Activated CD4-positive, alpha-beta memory T cell treated with anti-CD3 and anti-CD28 coated beads, Interleukin-2, amount 10 ng/mL, durations not matched to agents 7 days and 5 days (primary cell): ENCODE results near the gene LEFTY2. TPM values are rescaled to one million over a fixed set of nuclear protein-coding genes. Genes with fewer than 3 reads are reported as not detected.
A peak's percentile ranks its signal among the peaks of the same experiment; 100 is the strongest.
"Not testable (repeated sequence)": the region's sequence is repeated elsewhere in the genome, so short reads cannot be mapped to it uniquely, and the experiment has no call there.

Source experiments
- CTCF ChIA-PET: fragments of 350-600 bp; sonication (Branson Sonifier 250); formaldehyde crosslinking; loops from one replicate; lab custom pipeline; 2021; ENCODE audit warnings: antibody characterized with exemption, inconsistent platforms; lab: Charles Lee
- POLR2A ChIA-PET: fragments of 350-600 bp; sonication (Branson Sonifier 250); formaldehyde crosslinking; loops from one replicate; lab custom pipeline; 2021; ENCODE audit warnings: antibody characterized with exemption; lab: Charles Lee
- DNase-seq: peaks from one replicate; pipeline ENCODE4 v3.0.0-alpha.2; 2020
- H3K27ac Mint-ChIP-seq: one replicate; pipeline ENCODE4 v1.8.0; 2021; ENCODE audit warnings: mild to moderate bottlenecking, mixed read lengths
- H3K27me3 Mint-ChIP-seq: one replicate; pipeline ENCODE4 v1.8.0; 2021; ENCODE audit warnings: mixed read lengths
- H3K36me3 Mint-ChIP-seq: one replicate; pipeline ENCODE4 v1.8.0; 2021; ENCODE audit warnings: low read depth, mixed read lengths
- H3K4me1 Mint-ChIP-seq: one replicate; pipeline ENCODE4 v1.8.0; 2021; ENCODE audit warnings: mixed read lengths
- H3K4me3 Mint-ChIP-seq: one replicate; pipeline ENCODE4 v1.8.0; 2021; ENCODE audit warnings: mild to moderate bottlenecking, mixed read lengths
- H3K9me3 Mint-ChIP-seq: one replicate; pipeline ENCODE4 v1.8.0; 2021; ENCODE audit warnings: mixed read lengths
- total RNA-seq, 2 experiments: library from RNA; stranded (reverse); gene quantifications; one replicate each; pipeline ENCODE4 v1.2.3, GENCODE V29; 2021

LEFTY2 gene
- total RNA-seq, 2 experiments from 2014 or later, result not detected

DNA sequence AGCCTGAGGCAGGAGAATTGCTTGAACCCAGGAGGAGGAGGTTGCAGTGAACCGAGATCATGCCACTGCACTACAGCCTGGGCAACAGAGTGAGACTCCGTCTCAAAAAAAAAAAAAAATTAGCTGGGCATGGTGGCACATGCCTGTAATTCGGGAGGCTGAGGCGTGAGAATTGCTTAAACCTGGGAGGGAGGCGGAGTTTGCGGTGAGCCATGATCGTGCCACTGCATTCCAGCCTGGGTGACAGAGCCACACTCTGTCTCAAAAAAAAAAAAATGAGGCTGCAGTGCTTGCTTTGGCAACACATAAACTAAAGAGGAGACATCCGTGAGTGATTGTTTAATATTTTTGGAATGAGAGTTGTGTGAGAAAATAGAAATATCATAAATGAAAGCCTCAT, 4.9 kb downstream of the LEFTY2 start:
- H3K4me3 Mint-ChIP-seq, DNase-seq, H3K27me3 Mint-ChIP-seq, H3K9me3 Mint-ChIP-seq, H3K27ac Mint-ChIP-seq, H3K4me1 Mint-ChIP-seq, H3K36me3 Mint-ChIP-seq: not testable (repeated sequence)
- ChIA-PET POLR2A (interaction anchor here (0.8 kb wide), 1 partner anchor 12 kb away, joined by 3 read pairs; the partner anchor contains the start of gene PYCR2), CTCF (interaction anchor here (0.6 kb wide), 1 partner anchor 14 kb away, joined by 4 read pairs; no protein-coding TSS in a partner anchor)

GRCh38 chr1:225934711-225935110, 6.3 kb downstream of the LEFTY2 start:
- Mint-ChIP-seq H3K36me3 (no peaks in the 10 kb centered on the region), H3K27ac (no peak overlapping the region), H3K27me3 (no peaks in the 10 kb centered on the region), H3K9me3 (no peaks in the 10 kb centered on the region), H3K4me1 (no peaks in the 10 kb centered on the region), H3K4me3 (no peak overlapping the region)
- DNase-seq, result no peak
- CTCF ChIA-PET, result interaction anchor here (0.8 kb wide), 1 partner anchor 11 kb away, joined by 4 read pairs; the partner anchor contains the start of gene PYCR2
- POLR2A ChIA-PET, result no interaction called here

- no peak overlapping the region for H3K27ac Mint-ChIP-seq
- DNase-seq, result no peak
- no peak overlapping the region for H3K4me3 Mint-ChIP-seq
- no peaks in the 10 kb centered on the region for H3K9me3 Mint-ChIP-seq
- H3K4me1 Mint-ChIP-seq, result peaks cover 11% of the 10 kb centered on the region
- H3K27me3 Mint-ChIP-seq, result no peaks in the 10 kb centered on the region
- H3K36me3 Mint-ChIP-seq, result no peaks in the 10 kb centered on the region
- CTCF ChIA-PET, result interaction anchor here (1.1 kb wide), 1 partner anchor 11 kb away, joined by 3 read pairs; no protein-coding TSS in a partner anchor
- POLR2A ChIA-PET, result interaction anchor here (0.5 to 1.7 kb wide), 2 partner anchors 9 to 141 kb away, joined by 5 read pairs; partner anchors contain the start of gene PYCR2
These were observed 7.9 kb downstream of the LEFTY2 start for GRCh38 chr1:225933072-225933471.

DNA sequence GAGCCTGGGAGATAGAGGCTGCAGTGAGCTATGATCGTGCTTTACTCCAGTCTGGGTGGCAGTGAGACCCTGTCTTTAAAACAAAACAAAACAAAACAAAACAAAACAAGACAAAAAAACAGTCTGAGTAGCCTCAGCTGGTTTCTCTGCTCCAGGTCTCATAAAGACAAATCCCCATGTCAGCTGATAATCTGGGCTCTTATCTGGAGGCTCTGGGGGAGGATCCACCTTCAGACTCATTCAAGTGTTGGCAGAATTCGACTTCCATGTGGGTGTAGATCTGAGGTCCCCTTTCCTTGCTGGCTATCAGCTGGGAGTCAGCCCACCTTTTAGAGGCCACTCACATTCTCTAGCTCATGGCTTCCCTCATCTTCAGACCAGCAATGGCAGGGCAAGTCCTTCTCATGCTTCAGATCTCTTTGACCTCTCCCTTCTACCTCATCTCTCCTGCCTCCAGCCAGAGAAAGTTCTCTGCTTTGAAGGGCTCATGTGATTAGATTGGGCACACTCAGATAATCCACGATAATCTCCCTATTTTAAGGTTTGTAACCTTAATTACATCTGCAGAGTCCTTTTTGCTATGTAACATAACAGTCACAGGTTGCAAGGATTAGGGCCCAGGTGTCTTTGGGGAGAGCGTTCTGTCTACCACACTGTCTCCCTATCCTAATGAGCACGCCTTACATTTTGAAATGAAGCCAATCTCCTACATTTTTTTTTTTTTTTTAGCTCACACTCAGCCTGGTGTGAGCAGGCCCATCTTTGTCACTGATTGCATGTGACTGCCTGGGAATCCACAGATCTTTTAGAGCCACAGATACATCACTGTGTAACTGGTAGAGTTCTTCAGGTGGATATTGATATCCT, 9.5 kb downstream of the LEFTY2 start:
- POLR2A ChIA-PET, result interaction anchor here (1.3 kb wide), 1 partner anchor 12 kb away, joined by 3 read pairs; no protein-coding TSS in a partner anchor
- no peaks in the 10 kb centered on the region for H3K27me3 Mint-ChIP-seq
- H3K4me3 Mint-ChIP-seq, result no peak overlapping the region
- no peaks in the 10 kb centered on the region for H3K9me3 Mint-ChIP-seq
- no peak overlapping the region for H3K27ac Mint-ChIP-seq
- no peak for DNase-seq
- peaks cover 14% of the 10 kb centered on the region for H3K4me1 Mint-ChIP-seq
- H3K36me3 Mint-ChIP-seq, result no peaks in the 10 kb centered on the region
- CTCF ChIA-PET, result interaction anchor here (0.6 to 0.9 kb wide), 2 partner anchors 21 to 150 kb away, joined by 4 read pairs; no protein-coding TSS in a partner anchor

DNA sequence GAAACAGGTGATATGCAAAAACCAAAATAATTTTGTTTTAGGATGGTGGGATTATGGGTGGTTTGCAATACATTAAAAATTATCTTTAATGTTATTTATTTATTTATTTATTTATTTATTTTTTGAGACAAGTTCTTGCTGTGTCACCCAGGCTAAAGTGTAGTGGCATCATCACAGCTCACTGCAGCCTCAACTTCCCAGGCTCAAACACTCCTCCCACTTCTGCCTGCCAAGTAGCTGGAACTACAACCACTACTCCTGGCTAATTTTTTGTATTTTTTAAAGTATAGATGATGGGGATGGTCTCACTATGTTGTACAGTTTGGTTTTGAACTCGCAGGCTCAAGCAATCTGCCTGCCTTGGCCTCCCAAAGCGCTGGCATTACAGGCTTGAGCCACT, 10.5 kb downstream of the LEFTY2 start:
- Mint-ChIP-seq H3K27me3 (no peaks in the 10 kb centered on the region), H3K4me1 (peaks cover 14% of the 10 kb centered on the region), H3K36me3 (no peaks in the 10 kb centered on the region), H3K9me3 (no peaks in the 10 kb centered on the region), H3K27ac (no peak overlapping the region), H3K4me3 (no peak overlapping the region)
- POLR2A ChIA-PET, result interaction anchor here (1.3 kb wide), 1 partner anchor 11 kb away, joined by 3 read pairs; no protein-coding TSS in a partner anchor
- DNase-seq, result no peak
- CTCF ChIA-PET, result interaction anchor here (0.9 kb wide), 1 partner anchor 20 kb away, joined by 4 read pairs; no protein-coding TSS in a partner anchor

- DNase-seq, H3K27me3 Mint-ChIP-seq, H3K9me3 Mint-ChIP-seq, H3K27ac Mint-ChIP-seq, H3K36me3 Mint-ChIP-seq, H3K4me3 Mint-ChIP-seq: not testable (repeated sequence)
- H3K4me1 Mint-ChIP-seq, result peaks cover 19% of the 10 kb centered on the region
- POLR2A ChIA-PET, result interaction anchor here (1.0 to 2.0 kb wide), 3 partner anchors 47 to 461 kb away, joined by 3 to 5 read pairs (median 4); partner anchors contain the start of genes SRP9 and TMEM63A
- CTCF ChIA-PET, result interaction anchor here (0.6 to 2.1 kb wide), 4 partner anchors 9 to 486 kb away, joined by 4 to 6 read pairs (median 4); no protein-coding TSS in a partner anchor
These were observed 11.6 kb downstream of the LEFTY2 start for GRCh38 chr1:225929462-225929861.

DNA sequence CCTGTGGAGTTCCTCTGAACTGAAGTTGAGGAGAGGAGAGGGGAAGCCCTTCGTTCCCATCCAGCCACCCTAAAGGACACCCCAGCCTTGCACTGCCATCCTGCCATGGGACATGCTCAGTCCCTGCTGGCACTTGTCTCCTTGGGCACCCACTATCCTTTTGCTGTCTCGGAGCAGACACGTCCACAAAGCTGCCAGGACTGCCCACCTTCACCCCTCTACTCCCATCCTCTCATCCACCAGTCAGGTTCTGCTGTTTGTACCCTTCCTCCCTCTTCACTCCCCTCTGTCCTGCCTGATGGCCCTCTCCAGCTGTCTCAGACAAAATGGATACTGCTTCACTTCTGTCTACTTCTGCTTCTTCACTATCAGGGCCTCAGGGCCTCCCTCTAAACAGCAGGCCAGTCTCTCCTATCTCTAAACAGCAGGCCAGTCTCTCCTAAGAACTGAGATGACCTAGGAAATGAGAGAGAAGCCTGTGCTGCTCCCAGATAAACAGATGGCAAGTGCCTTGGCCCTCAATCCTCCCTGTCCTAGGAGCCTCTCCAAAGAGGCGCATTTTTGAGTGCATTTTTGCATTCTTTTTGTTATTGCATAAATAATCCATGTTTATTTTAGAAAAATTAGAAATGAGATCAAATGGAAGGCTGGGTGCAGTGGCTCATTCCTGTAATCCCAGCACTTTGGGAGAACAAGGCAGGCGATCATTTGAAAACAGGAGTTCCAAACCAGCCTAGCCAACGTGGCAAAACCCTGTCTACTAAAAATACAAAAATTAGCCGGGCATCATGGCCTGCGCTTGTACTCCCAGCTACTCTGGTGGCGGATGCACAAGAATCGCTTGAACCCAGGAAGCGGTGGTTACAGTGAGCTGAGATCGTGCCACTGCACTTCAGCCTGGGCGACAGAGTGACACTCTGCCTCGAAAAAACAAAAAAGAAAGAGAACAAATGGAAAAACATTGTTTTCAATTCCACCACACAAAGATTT, 12.5 kb downstream of the LEFTY2 start:
- Mint-ChIP-seq H3K36me3 (peaks cover 5% of the 10 kb centered on the region), H3K9me3 (no peaks in the 10 kb centered on the region), H3K4me3 (no peak overlapping the region), H3K27me3 (no peaks in the 10 kb centered on the region), H3K4me1 (peaks cover 19% of the 10 kb centered on the region), H3K27ac (peak overlapping the region; percentile 58)
- POLR2A ChIA-PET, result interaction anchor here (1.0 to 2.0 kb wide), 3 partner anchors 46 to 460 kb away, joined by 3 to 5 read pairs (median 4); partner anchors contain the start of genes SRP9 and TMEM63A
- CTCF ChIA-PET, result interaction anchor here (1.0 to 2.1 kb wide), 3 partner anchors 10 to 33 kb away, joined by 4 to 6 read pairs (median 4); no protein-coding TSS in a partner anchor
- no peak for DNase-seq

DNA sequence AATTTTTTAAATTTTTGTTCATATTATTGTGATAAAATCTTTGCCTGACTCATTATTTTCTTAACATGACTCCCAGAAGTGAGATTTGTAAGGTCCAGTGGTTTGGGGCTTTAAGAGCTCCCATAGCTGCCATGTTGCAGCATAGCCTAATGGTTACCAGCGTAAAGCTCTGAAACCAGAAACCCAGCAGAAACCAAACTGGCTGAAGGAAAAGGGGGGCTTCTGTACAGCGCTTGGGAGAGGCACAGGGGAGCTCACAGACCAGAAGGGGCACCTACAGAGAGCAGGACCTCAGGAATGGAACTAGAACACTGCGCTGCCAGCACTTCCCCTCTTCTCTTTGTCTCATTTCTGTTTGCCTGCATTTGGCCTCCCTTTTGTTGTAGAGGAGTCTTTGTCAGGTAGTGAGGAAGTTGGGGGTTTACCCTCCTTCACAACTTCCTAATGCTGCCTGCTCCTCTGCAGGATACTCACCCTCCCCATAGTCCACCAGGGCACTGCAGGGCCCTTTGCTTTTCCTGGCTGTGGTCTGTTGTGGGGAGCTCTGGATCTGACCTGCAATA, 14.4 kb downstream of the LEFTY2 start:
- CTCF ChIA-PET, result no interaction called here
- Mint-ChIP-seq H3K27ac (no peak overlapping the region), H3K36me3 (peaks cover 15% of the 10 kb centered on the region), H3K4me3 (no peak overlapping the region), H3K4me1 (peaks cover 35% of the 10 kb centered on the region), H3K27me3 (no peaks in the 10 kb centered on the region), H3K9me3 (no peaks in the 10 kb centered on the region)
- POLR2A ChIA-PET, result interaction anchor here (0.6 to 1.4 kb wide), 3 partner anchors 44 to 149 kb away, joined by 3 to 6 read pairs (median 3); partner anchors contain the start of genes SRP9 and TMEM63A
- no peak for DNase-seq

DNA sequence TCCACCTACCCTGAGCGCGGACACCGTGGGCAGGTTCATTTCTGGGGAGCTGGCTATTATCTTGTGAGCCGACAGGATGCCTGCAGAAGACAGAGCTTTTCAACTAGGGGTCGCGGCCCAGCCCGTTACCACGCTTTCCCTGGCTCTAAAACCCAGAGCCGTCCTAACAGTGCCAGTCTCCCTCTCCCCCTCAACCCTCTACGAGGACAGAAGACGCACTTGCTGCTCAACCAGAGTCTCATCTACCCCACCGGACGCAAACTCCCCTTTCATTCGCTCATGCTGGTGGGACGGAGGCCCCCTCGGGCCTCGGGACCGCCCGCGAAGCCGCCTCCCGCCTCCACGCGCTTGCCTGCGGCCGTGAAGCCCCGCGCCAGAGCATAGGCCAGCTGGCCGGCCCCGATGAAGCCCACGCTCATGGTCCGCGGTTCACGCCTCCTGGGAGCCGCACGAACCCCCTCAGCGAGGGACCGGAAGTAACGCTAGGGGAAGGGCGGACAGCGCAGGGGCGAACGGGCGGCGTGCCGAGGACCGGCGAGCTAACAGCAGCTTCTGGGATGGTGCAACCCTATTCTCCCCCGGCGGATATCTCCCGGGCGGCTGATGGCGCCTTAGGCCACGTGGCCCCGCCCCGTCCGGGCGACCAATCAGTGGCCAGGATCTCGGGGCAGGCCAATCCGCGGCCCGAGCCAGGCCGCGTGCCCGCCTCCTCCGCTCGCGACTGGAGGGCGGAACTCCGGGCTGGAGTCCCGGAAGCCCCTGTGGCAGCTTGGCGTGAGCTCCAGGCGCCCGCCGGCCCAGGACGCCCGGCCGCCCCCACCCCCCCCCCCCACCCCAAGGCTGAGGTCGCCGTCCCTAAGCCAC, 17.1 kb downstream of the LEFTY2 start, which contains the start of gene PYCR2:
PYCR2 (minus strand) TSS at position 559 of the 864 bp plus-strand sequence; CDS start at position 419, 140 bp downstream.
- no peaks in the 10 kb centered on the region for H3K9me3 Mint-ChIP-seq
- H3K4me3 Mint-ChIP-seq, result peak within 1 kb of the TSS; percentile 96
- peaks cover 54% of the 10 kb centered on the region for H3K4me1 Mint-ChIP-seq
- POLR2A ChIA-PET, result interaction anchor here (0.7 to 6.0 kb wide), 38 partner anchors 8 to 497 kb away, joined by 3 to 62 read pairs (median 4); partner anchors contain the start of genes EPHX1, H3-3A, LBR and LEFTY1
- H3K27ac Mint-ChIP-seq, result peak within 1 kb of the TSS; percentile 89
- CTCF ChIA-PET, result interaction anchor here (1.0 to 2.0 kb wide), 11 partner anchors 11 to 451 kb away, joined by 3 to 7 read pairs (median 4); partner anchors contain the start of genes SDE2, SRP9 and TMEM63A
- peak; percentile 97 for DNase-seq
- H3K36me3 Mint-ChIP-seq, result peaks cover 23% of the 10 kb centered on the region
- no peaks in the 10 kb centered on the region for H3K27me3 Mint-ChIP-seq

DNA sequence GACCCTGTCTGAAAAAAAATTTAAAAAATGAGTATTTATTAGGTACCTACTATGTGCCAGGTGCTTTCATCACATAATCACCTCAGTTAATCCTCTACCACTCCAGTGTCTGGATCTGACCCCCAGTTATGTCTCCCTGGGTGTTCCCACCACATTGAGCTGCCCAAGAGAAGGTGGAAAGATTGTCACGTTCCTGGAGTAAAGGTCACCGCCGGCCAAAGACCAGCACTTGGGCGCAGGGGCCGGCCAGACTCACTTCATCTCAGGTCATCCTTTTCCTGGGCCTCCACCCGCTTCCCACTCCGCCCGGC, 17.7 kb downstream of the LEFTY2 start:
- CTCF ChIA-PET, result interaction anchor here (1.2 to 1.6 kb wide), 6 partner anchors 12 to 145 kb away, joined by 3 to 7 read pairs (median 4); partner anchors contain the start of genes SDE2 and SRP9
- Mint-ChIP-seq H3K9me3 (no peaks in the 10 kb centered on the region), H3K4me1 (peaks cover 49% of the 10 kb centered on the region), H3K4me3 (peak overlapping the region; percentile 96), H3K36me3 (peaks cover 26% of the 10 kb centered on the region), H3K27ac (peak overlapping the region; percentile 89), H3K27me3 (no peaks in the 10 kb centered on the region)
- DNase-seq, result no peak
- POLR2A ChIA-PET, result interaction anchor here (0.7 to 6.0 kb wide), 31 partner anchors 9 to 497 kb away, joined by 3 to 62 read pairs (median 5); partner anchors contain the start of genes EPHX1, H3-3A, LBR and LEFTY1
